GM18517 (cell line): Measurements from ENCODE around the gene MICU2.
"Not testable (repeated sequence)": the region's sequence is repeated elsewhere in the genome, so short reads cannot be mapped to it uniquely, and the experiment has no call there.

Source experiments
- ATAC-seq: cut with Tn5 transposase; IDR thresholded peaks from one replicate; pipeline ENCODE4 v1.9.1; 2021; ENCODE audit warnings: mild to moderate bottlenecking, moderate library complexity; ENCODE audit not compliant: unreplicated experiment

The MICU2 gene

DNA sequence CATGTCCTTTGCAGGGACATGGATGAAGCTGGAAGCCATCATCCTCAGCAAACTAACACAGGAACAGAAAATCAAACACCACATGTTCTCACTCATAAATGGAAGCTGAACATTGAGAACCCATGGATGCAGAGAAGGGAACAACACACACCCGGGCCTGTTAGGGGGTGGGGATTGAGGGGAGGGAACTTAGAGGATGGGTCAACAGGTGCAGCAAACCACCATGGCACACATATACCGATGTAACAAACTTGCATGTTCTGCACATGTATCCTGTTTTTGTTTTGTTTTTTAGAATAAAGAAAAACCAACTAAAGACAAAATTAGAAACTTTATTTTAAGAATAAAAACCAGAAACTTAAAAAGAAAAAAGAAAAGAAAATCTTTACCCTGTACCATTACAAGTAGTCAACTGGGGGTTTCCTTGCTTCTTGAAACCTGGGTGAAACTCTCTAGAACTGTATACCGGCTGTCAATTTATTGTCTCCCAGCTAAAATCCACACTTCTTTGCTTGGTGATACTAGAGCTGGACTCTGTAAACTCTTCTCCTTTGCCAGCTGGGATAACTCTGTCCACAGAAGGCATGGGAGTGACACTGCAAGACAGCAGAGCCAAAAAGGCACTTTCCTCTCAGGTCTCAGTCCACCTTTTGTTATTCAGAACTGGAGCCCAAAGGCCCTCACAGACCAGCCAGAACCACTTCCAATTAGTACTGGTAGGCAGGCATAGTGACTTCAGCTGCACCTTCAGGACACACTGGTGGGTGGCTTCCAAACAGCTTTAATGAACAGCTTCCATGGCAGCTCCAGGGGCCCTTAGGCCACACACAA is 9.0 kb downstream of the MICU2 start:
- ATAC-seq, result peak; percentile 48

GRCh38 chr13:21590665-21591456 is 13.1 kb downstream of the MICU2 start:
- ATAC-seq, result not testable (repeated sequence)

DNA sequence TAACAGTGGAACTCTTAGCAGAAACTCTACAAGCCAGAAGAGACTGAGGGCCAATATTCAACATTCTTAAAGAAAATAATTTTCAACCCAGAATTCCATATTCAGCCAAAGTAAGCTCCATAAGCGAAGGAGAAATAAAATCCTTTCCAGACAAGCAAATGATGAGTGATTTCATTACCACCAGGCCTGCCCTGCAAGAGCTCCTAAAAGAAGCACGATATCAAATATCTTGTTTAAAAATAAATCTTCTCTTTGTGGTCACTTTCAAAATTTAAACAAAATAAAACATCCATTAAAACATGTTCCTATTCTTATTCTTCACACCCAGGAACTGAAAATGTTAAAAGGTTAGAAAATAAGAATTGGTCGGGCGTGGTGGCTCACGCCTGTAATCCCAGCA is 13.7 kb downstream of the MICU2 start:
- ATAC-seq, result no peak

- ATAC-seq, result not testable (repeated sequence)
These were observed 14.5 kb downstream of the MICU2 start for GRCh38 chr13:21589510-21589909.

DNA sequence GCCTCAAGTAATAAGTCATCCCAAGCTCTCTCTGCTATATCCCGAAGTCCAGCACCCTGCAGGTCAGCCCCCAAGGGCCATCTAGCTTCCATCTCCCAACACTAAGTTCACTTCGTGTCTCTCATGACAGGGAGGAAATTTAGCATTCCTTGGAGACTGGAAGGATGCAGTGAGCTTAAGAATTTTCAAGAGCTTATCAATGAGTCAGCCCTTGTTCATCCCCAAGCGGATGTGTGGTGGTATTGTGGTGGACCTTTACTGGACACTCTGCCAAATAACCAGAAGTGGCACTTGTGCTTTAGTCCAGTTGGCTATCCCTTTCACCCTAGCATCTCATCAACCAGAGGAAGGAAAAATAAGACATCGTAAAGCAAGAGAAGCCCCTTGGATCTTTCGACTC is 15.6 kb downstream of the MICU2 start:
- ATAC-seq, result not testable (repeated sequence)

DNA sequence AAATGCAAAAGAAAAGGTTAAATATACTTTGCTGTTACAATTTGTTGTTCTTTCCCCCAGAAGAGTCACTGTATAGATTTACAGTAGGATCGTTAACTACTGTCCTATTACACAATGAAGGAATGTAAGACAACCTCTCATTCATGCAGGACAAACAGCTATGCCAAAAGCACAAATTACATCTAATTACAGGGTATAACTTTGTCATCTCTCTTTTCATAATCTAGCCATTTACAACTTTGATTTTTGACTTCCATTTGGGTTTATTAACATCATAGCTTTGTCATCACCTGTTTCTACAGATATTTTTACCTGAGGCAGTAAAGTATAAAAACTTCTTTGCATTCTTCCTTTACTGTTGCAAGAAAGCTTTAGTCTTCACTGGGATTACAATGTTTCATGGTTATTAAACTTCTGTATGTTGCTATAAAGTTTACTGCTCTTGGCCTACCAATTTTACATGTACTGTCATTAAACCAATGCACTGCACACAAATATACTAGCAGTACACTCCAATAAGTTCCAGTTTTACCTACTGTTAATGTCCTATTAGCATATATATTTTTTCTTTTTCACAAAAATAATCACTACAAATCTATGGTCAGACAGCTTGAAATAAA is 18.9 kb downstream of the MICU2 start:
- no peak for ATAC-seq

DNA sequence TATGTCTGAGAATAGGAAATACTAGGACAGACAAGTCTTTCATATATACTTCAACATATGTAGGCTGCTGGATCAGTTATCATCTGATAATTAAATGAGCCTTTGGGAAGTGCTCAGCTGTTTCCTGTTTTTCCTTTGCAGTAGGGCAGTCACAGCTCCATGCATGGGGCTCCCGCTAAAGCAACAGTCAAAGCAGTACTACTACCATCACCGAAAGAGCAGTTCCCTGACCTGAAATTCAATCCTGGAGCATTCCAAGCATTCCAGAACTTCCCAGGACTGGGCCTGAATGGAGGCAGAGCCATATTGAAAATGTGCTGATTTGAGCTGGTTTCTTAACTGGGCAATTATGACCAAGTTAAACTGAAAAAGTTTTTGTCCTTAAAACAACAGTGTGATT is 20.5 kb downstream of the MICU2 start:
- no peak for ATAC-seq

GRCh38 chr13:21580736-21581135 is 23.2 kb downstream of the MICU2 start:
- no peak for ATAC-seq

- ATAC-seq, result no peak
These were observed 24.1 kb downstream of the MICU2 start for GRCh38 chr13:21579754-21580316.

DNA sequence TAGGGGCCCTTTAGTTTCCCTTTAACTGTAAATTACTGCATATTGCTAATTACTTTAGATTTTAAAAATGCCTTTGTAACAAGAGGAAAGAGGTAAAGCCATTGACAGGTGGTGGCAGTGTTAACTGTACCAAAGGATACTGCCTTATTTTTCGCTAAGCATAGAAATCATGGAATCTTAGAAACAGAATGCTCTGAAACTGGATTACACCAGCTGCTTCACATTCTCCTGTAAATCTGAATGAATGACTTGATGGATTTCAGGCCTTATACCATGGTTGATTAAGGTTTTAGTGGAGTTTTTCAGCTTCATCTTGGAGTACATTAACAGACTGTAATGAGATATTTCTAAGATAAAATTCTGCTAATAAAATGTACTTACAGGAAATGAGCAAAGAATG is 25.2 kb downstream of the MICU2 start:
- ATAC-seq, result no peak

- no peak for ATAC-seq
These were observed 27.5 kb downstream of the MICU2 start for GRCh38 chr13:21576426-21576825.

DNA sequence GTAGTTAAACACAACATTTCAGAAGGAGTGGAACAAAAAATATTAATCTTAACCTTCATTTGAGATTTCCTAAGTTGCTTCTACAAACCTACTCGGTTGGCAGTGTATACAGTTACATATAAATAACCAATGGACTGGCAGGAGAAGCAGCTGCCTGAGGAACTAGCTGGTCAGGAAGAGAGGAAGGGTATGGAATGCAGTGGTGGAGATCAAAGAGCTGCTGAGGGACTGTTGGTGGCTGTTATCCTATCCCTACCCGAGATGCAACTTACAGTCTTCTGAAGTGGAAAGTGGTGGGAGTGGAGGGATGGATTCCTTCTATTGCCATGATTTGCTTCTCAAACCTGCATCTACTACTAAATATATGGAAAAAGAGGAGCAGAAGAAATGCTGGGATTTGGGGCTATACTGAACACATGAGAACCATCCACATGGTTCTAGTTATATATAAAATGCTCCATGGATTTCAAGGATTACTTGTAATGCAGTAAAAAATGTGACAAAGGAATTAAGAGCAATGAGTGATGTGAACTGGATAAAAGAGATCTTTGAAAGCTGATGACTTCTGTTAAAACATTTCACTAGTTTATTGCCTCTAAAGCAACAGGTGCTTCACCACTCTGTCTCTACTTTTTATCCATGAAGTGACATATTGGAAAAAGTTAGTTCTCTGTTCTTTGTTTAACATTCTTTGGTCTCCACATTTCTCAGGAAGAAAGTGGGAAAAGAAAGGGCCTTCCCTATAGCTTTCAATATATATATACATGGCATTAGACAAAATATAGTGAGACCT is 29.9 kb downstream of the MICU2 start:
- no peak for ATAC-seq

DNA sequence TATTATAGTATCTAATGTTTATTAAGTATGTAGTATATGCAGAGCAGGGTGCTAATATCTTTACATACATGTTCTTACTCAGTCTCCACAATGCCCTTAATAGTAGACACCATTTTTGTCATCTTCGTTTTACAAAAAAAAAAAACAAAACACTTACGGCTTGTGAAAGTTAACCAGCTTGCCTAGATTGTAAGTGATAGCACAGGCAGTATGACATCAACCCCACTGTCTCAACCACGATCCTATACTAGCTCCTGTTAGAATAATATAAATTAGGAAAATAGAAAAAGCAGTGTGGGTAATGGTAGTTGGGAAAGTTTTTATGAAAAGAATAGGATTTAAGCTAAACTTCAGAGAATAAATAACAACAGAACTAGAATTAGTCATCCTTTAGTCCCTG is 34.3 kb downstream of the MICU2 start:
- no peak for ATAC-seq

- no peak for ATAC-seq
These were observed 35.1 kb downstream of the MICU2 start for GRCh38 chr13:21568854-21569253.

- peak; percentile 66 for ATAC-seq
These were observed 36.3 kb downstream of the MICU2 start for GRCh38 chr13:21567714-21568113.

- no peak for ATAC-seq
These were observed 46.0 kb downstream of the MICU2 start for GRCh38 chr13:21557995-21558394.

DNA sequence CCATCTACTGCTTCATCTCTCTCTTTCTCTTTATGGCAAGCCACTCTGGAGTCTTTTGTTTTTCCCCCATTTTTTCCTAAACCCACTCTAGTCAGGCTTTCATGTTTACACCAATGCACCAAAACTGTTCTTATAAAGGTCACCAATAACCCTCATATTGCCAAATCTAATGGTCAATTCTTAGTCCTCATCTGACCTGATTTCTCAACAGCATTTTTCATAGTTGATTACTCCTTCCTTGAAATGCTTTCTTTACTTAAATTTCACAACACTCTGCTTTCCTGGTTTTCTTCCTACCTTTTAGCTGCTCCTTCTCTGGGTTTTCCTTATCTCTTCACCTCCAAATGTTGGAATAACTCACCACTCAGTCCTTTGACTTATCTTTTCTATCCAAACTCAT is 47.9 kb downstream of the MICU2 start:
- ATAC-seq, result no peak

- not testable (repeated sequence) for ATAC-seq
These were observed 50.7 kb downstream of the MICU2 start for GRCh38 chr13:21553261-21553660.

- ATAC-seq, result no peak
These were observed 53.1 kb downstream of the MICU2 start for GRCh38 chr13:21550918-21551317.

- no peak for ATAC-seq
These were observed 54.3 kb downstream of the MICU2 start for GRCh38 chr13:21549633-21550032.

- no peak for ATAC-seq
These were observed 55.4 kb downstream of the MICU2 start for GRCh38 chr13:21548577-21548976.
